Transverse colon (tissue), 4 donors: ENCODE data around the gene RGS9. TPM values are rescaled to one million over a fixed set of nuclear protein-coding genes. Genes with fewer than 3 reads are reported as not detected.

Source experiments
- DNase-seq: peaks from one replicate; pipeline ENCODE4 v3.0.0-alpha.2; 2019
- H3K27ac ChIP-seq, 4 donors: fragments of 200-600 bp; sonication (generic); 2 replicates each; pipeline ENCODE4 v1.5.1; 2016 to 2018; ENCODE audit warnings: inconsistent platforms in 4 of 4
- H3K27me3 ChIP-seq: fragments of 200-600 bp; sonication (generic); 2 replicates; pipeline ENCODE4 v1.5.1; 2017; ENCODE audit warnings: inconsistent platforms
- H3K36me3 ChIP-seq, 4 donors: fragments of 200-600 bp; sonication (generic); 2 replicates each; pipeline ENCODE4 v1.5.1; 2017 to 2019; ENCODE audit warnings: inconsistent platforms in 4 of 4
- H3K4me1 ChIP-seq, 4 donors: fragments of 200-600 bp; sonication (generic); 2 replicates each; pipeline ENCODE4 v1.5.1; 2017 to 2020; ENCODE audit warnings: inconsistent platforms in 4 of 4
- H3K4me3 ChIP-seq, 4 donors: fragments of 200-600 bp; sonication (generic); 1 replicate in 1 of 4; 2 replicates in 3 of 4; pipeline versions ENCODE4 v1.5.1 to v1.6.1; 2017 to 2019; ENCODE audit warnings: inconsistent platforms in 4 of 4
- H3K9me3 ChIP-seq, 2 donors: fragments of 200-600 bp; sonication (generic); 2 replicates each; pipeline ENCODE4 v1.5.1; 2017 to 2019; ENCODE audit warnings: inconsistent platforms in 2 of 2
- CTCF ChIP-seq, 5 experiments: fragments of 200-600 bp in 3 of 5; fragments of 450-650 bp in 2 of 5; sonication (generic) in 3 of 5; IDR thresholded peaks; 1 replicate in 2 of 5; 2 replicates in 3 of 5; pipeline ENCODE4 v1.5.1; 2016 to 2017; ENCODE audit warnings: antibody characterized with exemption in 5 of 5, inconsistent platforms in 3 of 5, mild to moderate bottlenecking in 2 of 5, moderate library complexity in 1 of 5
- EP300 ChIP-seq: sonication (generic); formaldehyde crosslinking; IDR thresholded peaks from one replicate; pipeline ENCODE4 v1.6.1; 2017; ENCODE audit warnings: antibody characterized with exemption, low read depth
- POLR2A ChIP-seq: fragments of 450-650 bp; IDR thresholded peaks from one replicate; pipeline ENCODE4 v1.6.1; 2016; ENCODE audit warnings: antibody characterized with exemption, mild to moderate bottlenecking, moderate library complexity
- POLR2AphosphoS5 ChIP-seq, 3 donors: sonication (generic); formaldehyde crosslinking; IDR thresholded peaks; one replicate each; pipeline ENCODE4 v1.6.1; 2016; ENCODE audit warnings: antibody characterized with exemption in 3 of 3
- WGBS, 2 donors: methylation state at CpG; one replicate each; pipeline ENCODE4 v1.1.5; 2018; ENCODE audit warnings: low coverage in 1 of 2; 5-methylcytosine and 5-hydroxymethylcytosine counted together
- in situ Hi-C, 4 donors: fragments of 200-750 bp; cut with MboI; loops; one replicate each; pipeline versions ENCODE4 v1.15.0 to v1.15.1; 2017; ENCODE audit warnings: low sequenced_read_pairs in 3 of 4, low pct_ligation_motif_present in 1 of 4, low pct_unique_long_range_greater_than_20kb in 1 of 4
- intact Hi-C: fragments of 100-400 bp; cut with DNase I; formaldehyde crosslinking; loops from one replicate; pipeline ENCODE4 v1.15.1; 2023; ENCODE audit warnings: low total_unique reads
- total RNA-seq, 4 donors: library from RNA; depleted of rRNA; stranded (reverse); fragments of >200 nt; gene quantifications; one replicate each; pipeline ENCODE4 v1.1.0, GENCODE V29; 2016

Gene RGS9
- total RNA-seq, 4 donors from 2014 or later: 2.6 to 10.6 (median 7.8) TPM; not detected in 1

DNA sequence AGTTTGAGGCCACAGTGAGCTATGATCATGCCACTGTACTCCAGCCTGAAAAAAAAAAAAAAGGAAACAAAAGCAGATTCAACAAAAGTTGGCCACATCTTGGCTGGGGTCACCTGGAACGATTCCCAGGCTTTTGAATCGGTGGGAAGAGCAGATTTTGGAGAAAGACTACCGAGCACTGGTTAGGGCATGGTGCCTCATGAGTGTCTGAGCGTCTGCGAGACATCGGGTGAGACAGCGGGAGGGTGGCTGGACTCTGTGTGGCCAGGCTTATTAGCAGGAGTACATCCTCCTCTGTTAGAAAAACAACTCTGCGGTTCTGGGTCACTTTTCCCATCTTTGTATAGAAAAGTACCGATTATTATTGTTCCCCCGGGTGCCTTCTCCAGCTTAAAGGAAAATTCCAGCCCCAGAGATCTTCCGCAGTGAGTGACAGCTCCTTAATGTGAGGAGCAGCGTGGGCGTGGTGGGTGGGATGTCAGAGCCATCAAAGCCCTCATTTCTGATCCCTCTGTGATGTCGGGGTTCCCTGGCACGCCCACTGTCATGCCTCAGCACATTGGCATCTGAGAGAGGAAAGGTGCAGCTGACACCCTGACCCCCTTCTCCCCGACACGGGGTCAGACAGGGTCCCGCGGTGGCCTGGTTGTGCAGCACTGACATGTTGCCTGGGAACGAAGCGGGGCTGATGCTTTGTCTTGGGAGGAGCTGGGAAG lies 6.9 kb downstream of the RGS9 start:
- Histone ChIP-seq H3K27me3 (peaks cover 3% of the 10 kb centered on the region), H3K36me3 (no peaks in the 10 kb centered on the region), H3K4me1 (no peaks in the 10 kb centered on the region), H3K4me3 (no peak overlapping the region), H3K9me3 (no peaks in the 10 kb centered on the region), H3K27ac (no peak overlapping the region)
- intact Hi-C loops: no loop called here
- WGBS, 2 donors: 72 to 90% methylated on average over 2 to 21 of the region's 21 CpGs
- in situ Hi-C loops: loop anchor here in 2 of 4 donors (25.0 kb wide), 1 partner anchor 182 kb away; no protein-coding TSS in a partner anchor
- DNase-seq: no peak
- no peak for TF ChIP-seq POLR2A
- no peak for TF ChIP-seq EP300
- TF ChIP-seq POLR2AphosphoS5 (IDR thresholded peaks at IDR 0.05): no peak
- TF ChIP-seq CTCF (IDR thresholded peaks at IDR 0.05): no peak

DNA sequence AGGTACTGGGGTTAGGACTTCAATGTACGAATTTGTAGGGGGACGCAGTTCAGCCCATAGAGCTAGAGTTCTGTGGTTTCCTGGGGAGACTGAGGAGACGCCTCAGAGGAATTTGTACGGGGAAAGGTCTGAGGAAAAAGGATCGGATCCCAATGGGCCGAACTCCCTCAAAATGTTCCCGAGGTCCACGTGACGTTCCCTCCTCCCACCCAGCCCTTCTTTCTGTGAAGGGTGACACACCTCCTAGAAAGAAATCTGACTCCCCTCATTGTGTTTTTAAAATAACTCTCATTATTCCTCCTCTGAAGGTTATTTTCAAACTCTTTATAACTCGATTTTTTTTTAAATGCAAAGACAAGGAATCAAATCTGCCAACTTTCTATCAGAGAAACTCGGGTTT lies 8.6 kb downstream of the RGS9 start:
- Histone ChIP-seq H3K27ac (no peak overlapping the region), H3K27me3 (no peaks in the 10 kb centered on the region), H3K4me3 (no peak overlapping the region), H3K4me1 (no peaks in the 10 kb centered on the region), H3K9me3 (no peaks in the 10 kb centered on the region), H3K36me3 (no peaks in the 10 kb centered on the region)
- in situ Hi-C loops (loop anchor here in 2 of 4 donors (25.0 kb wide), 1 partner anchor 183 kb away; no protein-coding TSS in a partner anchor), intact Hi-C loops (no loop called here)
- DNase-seq: no peak
- WGBS, 2 donors: 84 to 92% methylated on average over 8 to 11 of the region's 11 CpGs
- TF ChIP-seq POLR2A (no peak), POLR2AphosphoS5 (IDR thresholded peaks at IDR 0.05) (no peak), EP300 (no peak), CTCF (IDR thresholded peaks at IDR 0.05) (no peak)

- no peaks in the 10 kb centered on the region for H3K9me3 ChIP-seq
- no peaks in the 10 kb centered on the region for H3K4me1 ChIP-seq
- no peaks in the 10 kb centered on the region for H3K36me3 ChIP-seq
- H3K27me3 ChIP-seq: no peaks in the 10 kb centered on the region
- TF ChIP-seq EP300 (no peak), POLR2AphosphoS5 (IDR thresholded peaks at IDR 0.05) (no peak), POLR2A (no peak), CTCF (IDR thresholded peaks at IDR 0.05) (no peak)
- intact Hi-C loops (no loop called here), in situ Hi-C loops (loop anchor here in 2 of 4 donors (25.0 kb wide), 1 partner anchor 186 kb away; no protein-coding TSS in a partner anchor)
- no peak overlapping the region for H3K27ac ChIP-seq
- no peak for DNase-seq
- no peak overlapping the region for H3K4me3 ChIP-seq
- WGBS, 2 donors: 66 to 79% methylated on average over 4 of the region's 4 CpGs
Measured at GRCh38 chr17:65147955-65148354, 10.8 kb downstream of the RGS9 start.

DNA sequence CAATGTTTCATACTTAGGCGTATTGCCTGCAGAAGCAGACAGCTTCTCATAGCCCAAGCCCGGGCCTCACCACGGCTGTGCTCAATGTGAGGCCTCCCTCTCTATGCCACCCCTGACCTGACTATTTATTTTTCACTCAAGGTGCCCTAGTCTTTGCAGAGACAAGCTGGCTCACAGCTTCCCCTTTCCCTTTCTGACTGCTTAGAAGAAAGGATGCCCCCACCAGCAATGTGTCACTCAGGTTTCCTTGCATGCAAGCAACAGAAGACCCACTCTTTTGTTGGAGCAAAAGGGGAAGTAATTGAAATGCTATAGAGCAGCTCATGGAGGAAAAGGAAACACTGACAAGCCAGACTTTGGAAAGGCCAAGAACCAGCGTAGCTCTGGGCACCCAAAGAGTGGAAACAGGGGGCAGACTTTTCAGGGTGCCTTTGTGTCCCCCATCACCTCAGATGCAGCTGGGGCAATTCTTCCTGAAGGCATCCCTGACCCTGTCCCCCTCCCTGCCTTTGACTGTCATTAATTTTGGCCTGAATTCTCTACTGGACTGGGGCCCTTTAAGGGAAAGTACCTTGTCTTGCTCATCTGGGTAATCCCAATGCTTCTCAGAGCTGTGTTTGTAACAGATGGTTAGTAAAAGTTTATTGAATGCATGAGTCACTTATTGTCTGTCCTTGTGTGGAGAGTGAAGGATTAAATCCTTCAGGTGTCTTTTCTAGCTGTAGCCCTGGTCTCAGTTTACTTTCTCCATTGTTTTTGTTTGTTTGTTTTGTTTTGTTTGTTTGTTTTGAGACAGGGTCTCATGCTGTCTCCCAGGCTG lies 17.8 kb downstream of the RGS9 start:
- DNase-seq: no peak
- intact Hi-C loops: no loop called here

More for the DNA sequence above, 17.8 kb downstream of the RGS9 start:
- Histone ChIP-seq H3K4me3 (no peak overlapping the region), H3K36me3 (no peaks in the 10 kb centered on the region), H3K4me1 (peaks cover 0 to 26% (median 14%) of the 10 kb centered on the region in 4 donors), H3K27ac (peak overlapping the region; percentile 78 to 80 (median 79)), H3K27me3 (no peaks in the 10 kb centered on the region), H3K9me3 (no peaks in the 10 kb centered on the region)
- 60 to 73% methylated on average over 1 to 4 of the region's 4 CpGs for WGBS, 2 donors
- TF ChIP-seq EP300: no peak
- TF ChIP-seq POLR2AphosphoS5 (IDR thresholded peaks at IDR 0.05): peak; percentile 27 to 65 (median 42)
- in situ Hi-C loops: no loop called here
